ENCODE measurements around the gene PPP1R37. TPM values are rescaled to one million over a fixed set of nuclear protein-coding genes. Genes with fewer than 3 reads are reported as not detected.
"Not testable (repeated sequence)": the region's sequence is repeated elsewhere in the genome, so short reads cannot be mapped to it uniquely, and the experiment has no call there.

Gene PPP1R37
- total RNA-seq, 1 experiment from 2014 or later = 11.8 TPM

GRCh38 chr19:45113628-45114027 is 20.6 kb downstream of the PPP1R37 start:
- DNase-seq (ENCODE audit: extremely low read depth, low read depth) = no peak

GRCh38 chr19:45114116-45114515 is 21.1 kb downstream of the PPP1R37 start:
- DNase-seq (ENCODE audit: extremely low read depth, low read depth) = no peak

GRCh38 chr19:45115809-45116615 is 23.0 kb downstream of the PPP1R37 start:
- DNase-seq (ENCODE audit: extremely low read depth, low read depth) = no peak

- no peak for DNase-seq (ENCODE audit: extremely low read depth, low read depth)
These were observed 24.2 kb downstream of the PPP1R37 start for GRCh38 chr19:45117167-45117594.

- DNase-seq (ENCODE audit: extremely low read depth, low read depth) = no peak
These were observed 24.7 kb downstream of the PPP1R37 start for GRCh38 chr19:45117671-45118070.

- DNase-seq (ENCODE audit: extremely low read depth, low read depth) = no peak
These were observed 25.1 kb downstream of the PPP1R37 start for GRCh38 chr19:45118106-45118505.

- not testable (repeated sequence) for DNase-seq (ENCODE audit: extremely low read depth, low read depth)
These were observed 25.8 kb downstream of the PPP1R37 start for GRCh38 chr19:45118591-45119355.

- DNase-seq (ENCODE audit: extremely low read depth, low read depth) = no peak
These were observed 26.6 kb downstream of the PPP1R37 start for GRCh38 chr19:45119582-45119981.

- DNase-seq (ENCODE audit: extremely low read depth, low read depth) = no peak
These were observed 28.9 kb downstream of the PPP1R37 start for GRCh38 chr19:45121827-45122345.

GRCh38 chr19:45122832-45123231 is 29.9 kb downstream of the PPP1R37 start:
- DNase-seq (ENCODE audit: extremely low read depth, low read depth) = no peak

GRCh38 chr19:45123440-45123850 is 30.5 kb downstream of the PPP1R37 start:
- DNase-seq (ENCODE audit: extremely low read depth, low read depth) = no peak

- no peak for DNase-seq (ENCODE audit: extremely low read depth, low read depth)
These were observed 31.0 kb downstream of the PPP1R37 start for GRCh38 chr19:45124021-45124420.

GRCh38 chr19:45125360-45125759 is 32.4 kb downstream of the PPP1R37 start:
- no peak for DNase-seq (ENCODE audit: extremely low read depth, low read depth)

GRCh38 chr19:45125975-45126493 is 33.1 kb downstream of the PPP1R37 start:
- DNase-seq (ENCODE audit: extremely low read depth, low read depth) = peak; percentile 35

GRCh38 chr19:45126654-45127053 is 33.7 kb downstream of the PPP1R37 start:
- DNase-seq (ENCODE audit: extremely low read depth, low read depth) = no peak

- no peak for DNase-seq (ENCODE audit: extremely low read depth, low read depth)
These were observed 35.2 kb downstream of the PPP1R37 start for GRCh38 chr19:45128146-45128545.

GRCh38 chr19:45128806-45129205 is 35.8 kb downstream of the PPP1R37 start:
- no peak for DNase-seq (ENCODE audit: extremely low read depth, low read depth)

- DNase-seq (ENCODE audit: extremely low read depth, low read depth) = no peak
These were observed 37.3 kb downstream of the PPP1R37 start for GRCh38 chr19:45130236-45130635.

- DNase-seq (ENCODE audit: extremely low read depth, low read depth) = no peak
These were observed 38.1 kb downstream of the PPP1R37 start for GRCh38 chr19:45130888-45131615.

- DNase-seq (ENCODE audit: extremely low read depth, low read depth) = no peak
These were observed 40.7 kb downstream of the PPP1R37 start for GRCh38 chr19:45133661-45134060.

Measured in NCI-H460 (cell line).